Heart left ventricle (tissue), 16 donors: ENCODE data around the gene MAPKAPK2. TPM values are rescaled to one million over a fixed set of nuclear protein-coding genes. Genes with fewer than 3 reads are reported as not detected.
A peak's percentile ranks its signal among the peaks of the same experiment; 100 is the strongest.

Experiments used
- ATAC-seq, 4 donors: fragments of 200-7000 bp; cut with Tn5 transposase; one replicate each; pipeline ENCODE4 v1.9.1; 2020 to 2022; ENCODE audit warnings: moderate library complexity in 4 of 4, mild to moderate bottlenecking in 3 of 4, moderate number of reproducible peaks in 1 of 4
- DNase-seq, 5 donors: peaks; one replicate each; pipeline ENCODE4 v3.0.0-alpha.2; 2020
- H3K27ac ChIP-seq, 12 donors: fragments of 200-600 bp; sonication (generic) in 4 of 12; one replicate each; pipeline versions ENCODE4 v1.5.0 to v1.8.0; 2016 to 2022; ENCODE audit warnings: mild to moderate bottlenecking in 2 of 12
- H3K27me3 ChIP-seq, 9 donors: fragments of 200-600 bp; sonication (generic) in 2 of 9; one replicate each; pipeline versions ENCODE4 v1.5.1 to v1.8.0; 2016 to 2022; ENCODE audit warnings: mild to moderate bottlenecking in 3 of 9
- H3K36me3 ChIP-seq, 9 donors: fragments of 200-600 bp; sonication (generic) in 2 of 9; one replicate each; pipeline versions ENCODE4 v1.5.0 to v1.8.0; 2018 to 2022; ENCODE audit warnings: mild to moderate bottlenecking in 2 of 9
- H3K4me1 ChIP-seq, 12 donors: fragments of 200-600 bp; sonication (generic) in 4 of 12; one replicate each; pipeline versions ENCODE4 v1.5.0 to v1.8.0; 2016 to 2022; ENCODE audit warnings: mild to moderate bottlenecking in 3 of 12
- H3K4me3 ChIP-seq, 12 donors: fragments of 200-600 bp; sonication (generic) in 4 of 12; one replicate each; pipeline versions ENCODE4 v1.5.0 to v1.8.0; 2017 to 2022; ENCODE audit warnings: mild to moderate bottlenecking in 9 of 12, moderate library complexity in 4 of 12
- H3K9me3 ChIP-seq, 12 donors: fragments of 200-600 bp; sonication (generic) in 4 of 12; one replicate each; pipeline versions ENCODE4 v1.5.0 to v1.8.0; 2016 to 2022; ENCODE audit warnings: mild to moderate bottlenecking in 1 of 12
- CTCF ChIP-seq, 12 donors: fragments of 200-600 bp; sonication (generic) in 4 of 12; IDR thresholded peaks; one replicate each; pipeline versions ENCODE4 v1.5.0 to v1.8.0; 2018 to 2022; ENCODE audit warnings: antibody characterized with exemption in 12 of 12, mild to moderate bottlenecking in 5 of 12
- POLR2A ChIP-seq, 2 donors: fragments of 450-650 bp; IDR thresholded peaks; one replicate each; pipeline ENCODE4 v1.6.1; 2017; ENCODE audit warnings: antibody characterized with exemption in 2 of 2, mild to moderate bottlenecking in 2 of 2, moderate library complexity in 2 of 2
- WGBS, 4 donors: extraction: QIAGEN DNeasy Blood & Tissue Kit in 2 of 4; methylation state at CpG; one replicate each; pipeline versions ENCODE4 v1.1.5 to v1.1.7; 2013 to 2018; 5-methylcytosine and 5-hydroxymethylcytosine counted together
- intact Hi-C, 10 donors: fragments of 100-400 bp; cut with DNase I; formaldehyde crosslinking; loops; one replicate each; pipeline versions ENCODE4 v1.11.1 to v1.14.2; 2022
- polyA plus RNA-seq, 2 donors: library from polyadenylated mRNA; stranded (reverse); fragments of 200-250 nt; gene quantifications; one replicate each; pipeline ENCODE4 v1.2.3, GENCODE V29; 2013
- total RNA-seq, 9 donors: library from RNA; depleted of rRNA in 2 of 9; stranded (reverse); fragments of >200 nt in 2 of 9; fragmentation: NEBNext Ultra II Directional in 3 of 9; extraction: Animal tissue kit (Norgen Biotek cat#: 25700) in 3 of 9; gene quantifications; one replicate each; pipeline versions ENCODE4 v1.1.0 to v1.2.4, GENCODE V29; 2016 to 2023
- donor health status: ischemic (EF 13 %, LVEDD 7.1; RV severe dilation, severe dysfunction).
- donor health status: healthy with polysubstance abuse.
- donor health status: DM: no; HTN: yes; CAD: no.
- donor health status: DM: no; HTN: no; CAD: no.
- donor health status: ischemic (EF 25% LVEDD 6.9; RV normal size, moderate dysfunction).
- donor health status: ischemic (EF 25% LVEDD 5.7; RV mildly dilated, moderate dysfunction).
- donor health status: healthy.
- donor health status: DM: yes; HTN: yes; CAD: no.
- donor health status: ischemic (EF 35%, LVEDD 5.7; RV mildly dilated, moderate dysfunction).
- donor health status: nonischemic (EF 11% LVEDD 7.7; RV severe dilation, severe dysfunction).
- donor health status: DM: yes; HTN: yes; CAD: no.
- donor health status: PGD.
- donor health status: ischemic (EF 29% LVEDD 5.4; RV normal size, mild dysfunction).
- donor health status: nonischemic (EF 23%, LVEDD 6.1; RV moderate dilation, normal function).

MAPKAPK2 gene
- total and polyA plus RNA-seq, 11 donors: 126 to 327 (median 223) TPM

DNA sequence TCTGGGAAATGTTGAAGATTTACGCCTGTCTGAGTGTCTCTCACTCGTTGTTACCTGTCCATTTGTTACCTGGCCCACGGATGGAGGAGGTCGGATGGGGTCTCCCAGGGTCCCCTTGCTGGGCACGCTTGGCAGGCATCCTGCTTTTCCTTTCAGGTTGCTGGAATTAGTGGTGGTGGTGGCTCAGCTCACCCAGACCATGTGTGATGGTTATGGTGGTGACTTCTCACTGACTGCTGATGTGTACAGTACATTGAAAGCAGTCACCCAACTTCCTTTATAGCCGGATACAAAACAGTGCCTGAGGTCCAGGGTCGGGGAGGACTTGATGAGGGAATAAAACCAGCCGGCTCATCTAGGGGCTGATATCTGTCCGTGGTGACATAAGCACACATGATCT, 19.5 kb downstream of the MAPKAPK2 start:
- H3K9me3 ChIP-seq: no peaks in the 10 kb centered on the region
- H3K4me3 ChIP-seq: no peak overlapping the region
- peaks cover 0 to 7% (median 0%) of the 10 kb centered on the region in 9 donors for H3K36me3 ChIP-seq
- WGBS, 4 donors: 50 to 75% (median 56%) methylated on average over 4 to 9 of the region's 9 CpGs
- H3K27me3 ChIP-seq: no peaks in the 10 kb centered on the region
- H3K4me1 ChIP-seq: peaks cover 51 to 100% (median 94%) of the 10 kb centered on the region in 12 donors
- intact Hi-C loops: loop anchor here in 2 of 10 donors (2.0 to 5.0 kb wide), 2 partner anchors 17 to 47 kb away; no protein-coding TSS in a partner anchor
- TF ChIP-seq POLR2A (IDR thresholded peaks at IDR 0.05): no peak
- TF ChIP-seq CTCF (IDR thresholded peaks at IDR 0.05): no peak
- peak overlapping the region in 9 of 12 donors; percentile 15 to 82 (median 70) for H3K27ac ChIP-seq
- DNase-seq (no peak), ATAC-seq (no peak)

GRCh38 chr1:206705191-206705590, 20.5 kb downstream of the MAPKAPK2 start:
- peak overlapping the region in 11 of 12 donors; percentile 42 to 82 (median 70) for H3K27ac ChIP-seq
- DNase-seq: peak in 1 of 5 donors; percentile 56
- 11 to 30% (median 21%) methylated on average over 4 of the region's 4 CpGs for WGBS, 4 donors
- no peak overlapping the region for H3K4me3 ChIP-seq
- H3K9me3 ChIP-seq: no peaks in the 10 kb centered on the region
- peak; percentile 18 to 63 (median 28) for ATAC-seq
- H3K27me3 ChIP-seq: no peaks in the 10 kb centered on the region
- H3K4me1 ChIP-seq: peaks cover 47 to 100% (median 94%) of the 10 kb centered on the region in 12 donors
- intact Hi-C loops: loop anchor here in 1 of 10 donors (2.0 kb wide), 1 partner anchor 18 kb away; no protein-coding TSS in a partner anchor
- peaks cover 0 to 7% (median 0%) of the 10 kb centered on the region in 9 donors for H3K36me3 ChIP-seq
- TF ChIP-seq POLR2A (IDR thresholded peaks at IDR 0.05) (no peak), CTCF (IDR thresholded peaks at IDR 0.05) (no peak)

GRCh38 chr1:206705726-206706297, 21.1 kb downstream of the MAPKAPK2 start:
- intact Hi-C loops: loop anchor here in 1 of 10 donors (2.0 kb wide), 1 partner anchor 19 kb away; no protein-coding TSS in a partner anchor
- TF ChIP-seq POLR2A (IDR thresholded peaks at IDR 0.05) (no peak), CTCF (IDR thresholded peaks at IDR 0.05) (no peak)
- peak in 1 of 5 donors; percentile 38 for DNase-seq
- Histone ChIP-seq H3K9me3 (no peaks in the 10 kb centered on the region), H3K4me1 (peaks cover 45 to 100% (median 94%) of the 10 kb centered on the region in 12 donors), H3K36me3 (peaks cover 0 to 2% (median 0%) of the 10 kb centered on the region in 9 donors), H3K27me3 (no peaks in the 10 kb centered on the region), H3K4me3 (peak overlapping the region in 1 of 12 donors; percentile 4), H3K27ac (peak overlapping the region; percentile 42 to 82 (median 68))
- 14 to 25% (median 22%) methylated on average over 8 of the region's 8 CpGs for WGBS, 4 donors
- peak in 2 of 4 donors; percentile 3 to 51 for ATAC-seq

GRCh38 chr1:206706298-206706791, 21.6 kb downstream of the MAPKAPK2 start:
- ATAC-seq (peak in 3 of 4 donors; percentile 24 to 61 (median 38)), DNase-seq (peak in 3 of 5 donors; percentile 30 to 78 (median 54))
- H3K36me3 ChIP-seq: no peaks in the 10 kb centered on the region
- peak overlapping the region; percentile 42 to 82 (median 68) for H3K27ac ChIP-seq
- peaks cover 45 to 100% (median 89%) of the 10 kb centered on the region in 12 donors for H3K4me1 ChIP-seq
- intact Hi-C loops: no loop called here
- 6 to 23% (median 13%) methylated on average over 4 to 11 of the region's 11 CpGs for WGBS, 4 donors
- TF ChIP-seq CTCF (IDR thresholded peaks at IDR 0.05) (no peak), POLR2A (IDR thresholded peaks at IDR 0.05) (no peak)
- H3K4me3 ChIP-seq: peak overlapping the region in 3 of 12 donors; percentile 2 to 9 (median 4)
- no peaks in the 10 kb centered on the region for H3K27me3 ChIP-seq
- H3K9me3 ChIP-seq: no peaks in the 10 kb centered on the region
